K562 (cell line): Measurements from ENCODE around the gene TXNIP. TPM values are rescaled to one million over a fixed set of nuclear protein-coding genes. Genes with fewer than 3 reads are reported as not detected.

ENCODE experiments used
- CREB3 ChIP-seq: fragments of 450-650 bp; conservative IDR thresholded peaks from 2 replicates; pipeline ENCODE4 v1.6.1; 2016; ENCODE audit warnings: missing genetic modification characterization, low read depth, mild to moderate bottlenecking, missing compliant biosample characterization, moderate library complexity
- GTF2F1 ChIP-seq: IDR thresholded peaks from 2 replicates; pipeline ENCODE4 v1.6.1; 2011; ENCODE audit warnings: low read depth, low read length, improper control_type of control experiment
- HDAC1 ChIP-seq, 2 experiments: fragments of 450-650 bp; IDR thresholded peaks; 2 replicates each; pipeline ENCODE4 v1.6.1; 2016 to 2017; ENCODE audit warnings: inconsistent platforms in 1 of 2, mild to moderate bottlenecking in 1 of 2, moderate library complexity in 1 of 2
- MAFG ChIP-seq: fragments of 450-650 bp; conservative IDR thresholded peaks from 2 replicates; pipeline ENCODE4 v1.6.1; 2016; ENCODE audit warnings: missing genetic modification characterization, missing compliant biosample characterization
- SPI1 ChIP-seq: IDR thresholded peaks from 2 replicates; pipeline ENCODE4 v1.6.1; 2011; ENCODE audit warnings: low read depth, low read length, control low read depth, borderline replicate concordance
- ZNF224 ChIP-seq: sonication (generic); formaldehyde crosslinking; IDR thresholded peaks from 2 replicates; pipeline ENCODE4 v1.8.0; 2022; ENCODE audit warnings: mild to moderate bottlenecking, missing genetic modification reagents
- ZNF311 ChIP-seq: fragments of 250-450 bp; sonication (Bioruptor Pico); IDR thresholded peaks from 2 replicates; pipeline ENCODE4 v1.4.0; 2020; ENCODE audit warnings: mild to moderate bottlenecking, moderate library complexity
- ZNF316 ChIP-seq: fragments of 450-650 bp; IDR thresholded peaks from 2 replicates; pipeline ENCODE4 v1.6.1; 2016
- polyA plus RNA-seq, 8 experiments: library from polyadenylated mRNA; depleted of rRNA in 4 of 8; stranded (reverse) in 5 of 8; unstranded in 3 of 8; fragments of >200 nt; fragmentation: Nextera tagmentation in 2 of 8; fragmentation: Illumina TruSeq in 1 of 8; extraction: Ambion mirVana in 2 of 8; extraction: Trizol in 1 of 8; gene quantifications; 2 replicates each; pipeline versions ENCODE4 v1.2.1 to v1.2.3, GENCODE V29; 2011 to 2014; ENCODE audit warnings: inconsistent platforms in 1 of 8, missing spikeins in 1 of 8
- total RNA-seq, 7 experiments: library from RNA; depleted of rRNA in 6 of 7; stranded (reverse); fragments of >200 nt in 6 of 7; fragmentation: Illumina TruSeq in 2 of 7; extraction: Trizol in 2 of 7; gene quantifications; 2 replicates each; pipeline versions ENCODE4 v1.2.1 to v1.2.3, GENCODE V29; 2011 to 2021; ENCODE audit warnings: low replicate concordance in 1 of 7
- TF ChIP-seq, protein P1 (sequence below): fragments of 450-650 bp; conservative IDR thresholded peaks from 2 replicates; pipeline ENCODE4 v1.6.1; 2016; ENCODE audit warnings: missing genetic modification characterization, low read depth, mild to moderate bottlenecking, control low read depth, missing compliant biosample characterization

The TXNIP gene
- total and polyA plus RNA-seq, 9 of the 15 experiments (the other 6 are each of a cell fraction or from before 2014, with no cell fraction given) = 120 to 499 (median 257) TPM

GRCh38 chr1:145983206-145983675 is 13.1 kb downstream of the TXNIP start (continued):
- TF ChIP-seq CREB3 (tag) = 0 out of 2 replicates have a peak, but pooled peaks have one; percentile 34
- no peak for TF ChIP-seq MAFG (tag)
- TF ChIP-seq, protein P1, sequence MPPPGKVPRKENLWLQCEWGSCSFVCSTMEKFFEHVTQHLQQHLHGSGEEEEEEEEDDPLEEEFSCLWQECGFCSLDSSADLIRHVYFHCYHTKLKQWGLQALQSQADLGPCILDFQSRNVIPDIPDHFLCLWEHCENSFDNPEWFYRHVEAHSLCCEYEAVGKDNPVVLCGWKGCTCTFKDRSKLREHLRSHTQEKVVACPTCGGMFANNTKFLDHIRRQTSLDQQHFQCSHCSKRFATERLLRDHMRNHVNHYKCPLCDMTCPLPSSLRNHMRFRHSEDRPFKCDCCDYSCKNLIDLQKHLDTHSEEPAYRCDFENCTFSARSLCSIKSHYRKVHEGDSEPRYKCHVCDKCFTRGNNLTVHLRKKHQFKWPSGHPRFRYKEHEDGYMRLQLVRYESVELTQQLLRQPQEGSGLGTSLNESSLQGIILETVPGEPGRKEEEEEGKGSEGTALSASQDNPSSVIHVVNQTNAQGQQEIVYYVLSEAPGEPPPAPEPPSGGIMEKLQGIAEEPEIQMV (tag) = peak; percentile 38; the same call in 1 of the 2 replicates
- no peak for TF ChIP-seq ZNF311
- no peak for TF ChIP-seq ZNF224 (CRISPR knock-in tag)
- TF ChIP-seq HDAC1 (IDR thresholded peaks at IDR 0.05) = 0 out of 4 replicates have a peak, but pooled peaks of 1 of the 2 experiments have one; percentile 30
- TF ChIP-seq ZNF316 = peak; percentile 31; the same call in 1 of the 2 replicates
- peak; percentile 89 for TF ChIP-seq SPI1
- TF ChIP-seq GTF2F1 = no peak
- TF ChIP-seq, all 486 proteins: peak for 7
